GM19239 (cell line): ENCODE results near the gene TMEM131L.
"Not testable (repeated sequence)": the region's sequence is repeated elsewhere in the genome, so short reads cannot be mapped to it uniquely, and the experiment has no call there.

Experiments
- DNase-seq: peaks from one replicate; pipeline ENCODE4 v3.0.0; 2011; ENCODE audit warnings: low spot score; ENCODE audit not compliant: insufficient read length
- FAIRE-seq: peaks from 2 replicates; lab custom pipeline; 2011; peaks lifted over from hg19 to GRCh38; lab: Jason Lieb, UNC

The TMEM131L gene

GRCh38 chr4:153564630-153565525, 98.7 kb downstream of the TMEM131L start:
- no peak for DNase-seq
- peak; percentile 26 for FAIRE-seq

GRCh38 chr4:153566631-153567150, 100.5 kb downstream of the TMEM131L start:
- DNase-seq (no peak), FAIRE-seq (peak; percentile 31)

- not testable (repeated sequence) for DNase-seq, FAIRE-seq
These were observed 101.5 kb downstream of the TMEM131L start for GRCh38 chr4:153567660-153568059.

GRCh38 chr4:153570228-153570973, 104.2 kb downstream of the TMEM131L start:
- DNase-seq, result no peak
- peak; percentile 96 for FAIRE-seq

GRCh38 chr4:153571006-153571545, 104.9 kb downstream of the TMEM131L start:
- FAIRE-seq, result peak; percentile 57
- DNase-seq, result no peak

- no peak for DNase-seq
- FAIRE-seq, result peak; percentile 48
These were observed 106.4 kb downstream of the TMEM131L start for GRCh38 chr4:153572609-153573008.

- FAIRE-seq, result no peak
These were observed 107.1 kb downstream of the TMEM131L start for GRCh38 chr4:153573221-153573620.

GRCh38 chr4:153573881-153574802, 108.0 kb downstream of the TMEM131L start:
- FAIRE-seq, result peak; percentile 84
- DNase-seq, result no peak

More at GRCh38 chr4:153573221-153573620, 107.1 kb downstream of the TMEM131L start:
- DNase-seq, result no peak

GRCh38 chr4:153576443-153576774, 110.2 kb downstream of the TMEM131L start:
- DNase-seq (no peak), FAIRE-seq (no peak)

- no peak for DNase-seq
These were observed 110.9 kb downstream of the TMEM131L start for GRCh38 chr4:153577053-153577452.

GRCh38 chr4:153579410-153579809, 113.2 kb downstream of the TMEM131L start:
- DNase-seq (no peak), FAIRE-seq (no peak)

More at GRCh38 chr4:153577053-153577452, 110.9 kb downstream of the TMEM131L start:
- FAIRE-seq, result no peak

- no peak for DNase-seq
- FAIRE-seq, result peak; percentile 83
These were observed 113.7 kb downstream of the TMEM131L start for GRCh38 chr4:153579872-153580271.

- FAIRE-seq (no peak), DNase-seq (no peak)
These were observed 117.0 kb downstream of the TMEM131L start for GRCh38 chr4:153582954-153583702.

GRCh38 chr4:153585026-153585425, 118.9 kb downstream of the TMEM131L start:
- DNase-seq (no peak), FAIRE-seq (peak; percentile 42)

GRCh38 chr4:153589703-153590595, 123.8 kb downstream of the TMEM131L start:
- DNase-seq (no peak), FAIRE-seq (peak; percentile 74)

- DNase-seq (no peak), FAIRE-seq (no peak)
These were observed 125.3 kb downstream of the TMEM131L start for GRCh38 chr4:153591441-153591840.

GRCh38 chr4:153592064-153592463, 125.9 kb downstream of the TMEM131L start:
- DNase-seq, result no peak
- FAIRE-seq, result no peak

- FAIRE-seq, result no peak
- no peak for DNase-seq
These were observed 127.0 kb downstream of the TMEM131L start for GRCh38 chr4:153593161-153593560.
